Left lung (tissue), 10 donors: ENCODE measurements around the gene VAMP2. TPM values are rescaled to one million over a fixed set of nuclear protein-coding genes. Genes with fewer than 3 reads are reported as not detected.

ENCODE experiments used
- ATAC-seq: fragments of 200-7000 bp; cut with Tn5 transposase; one replicate; pipeline ENCODE4 v1.9.1; 2020; ENCODE audit warnings: moderate library complexity
- DNase-seq, 4 donors: peaks; one replicate each; pipeline ENCODE4 v3.0.0-alpha.2; 2013 to 2020
- H3K27ac ChIP-seq, 2 donors: fragments of 200-600 bp; sonication (generic) in 1 of 2; one replicate each; pipeline versions ENCODE4 v1.5.0 to v1.8.0; 2020 to 2021
- H3K27me3 ChIP-seq, 2 donors: fragments of 200-600 bp; sonication (generic) in 1 of 2; one replicate each; pipeline versions ENCODE4 v1.5.0 to v1.8.0; 2020 to 2021
- H3K36me3 ChIP-seq, 2 donors: fragments of 200-600 bp; sonication (generic) in 1 of 2; one replicate each; pipeline versions ENCODE4 v1.5.0 to v1.8.0; 2020 to 2021
- H3K4me1 ChIP-seq, 2 donors: fragments of 200-600 bp; one replicate each; pipeline ENCODE4 v1.8.0; 2021
- H3K4me3 ChIP-seq, 2 donors: fragments of 200-600 bp; sonication (generic) in 1 of 2; one replicate each; pipeline versions ENCODE4 v1.5.0 to v1.8.0; 2020 to 2021; ENCODE audit warnings: mild to moderate bottlenecking in 1 of 2
- H3K9me3 ChIP-seq, 2 donors: fragments of 200-600 bp; sonication (generic) in 1 of 2; one replicate each; pipeline versions ENCODE4 v1.5.0 to v1.8.0; 2020 to 2021
- intact Hi-C, 2 donors: fragments of 100-400 bp; cut with DNase I; formaldehyde crosslinking; loops; one replicate each; pipeline versions ENCODE4 v1.11.2 to v1.14.2; 2022
- polyA plus RNA-seq, 6 donors: library from polyadenylated mRNA; unstranded; fragments of 120-200 nt; gene quantifications; one replicate each; pipeline ENCODE4 v1.2.1, GENCODE V29; 2013; ENCODE audit not compliant: insufficient read length in 6 of 6
- total RNA-seq, 2 donors: library from RNA; stranded (reverse); fragmentation: NEBNext Ultra II Directional; extraction: Animal tissue kit (Norgen Biotek cat#: 25700); gene quantifications; one replicate each; pipeline ENCODE4 v1.2.1, GENCODE V29; 2021
- TF ChIP-seq, protein P1 (sequence below), 2 donors: fragments of 200-600 bp; sonication (generic) in 1 of 2; IDR thresholded peaks; one replicate each; pipeline versions ENCODE4 v1.5.0 to v1.8.0; 2021; ENCODE audit warnings: antibody characterized with exemption in 2 of 2
- donor health status: DM: no; HTN: yes; CAD: no.
- donor health status: DM: no; HTN: no; CAD: no.

The VAMP2 gene
- total and polyA plus RNA-seq, 8 donors: 48.3 to 108 (median 99.8) TPM

DNA sequence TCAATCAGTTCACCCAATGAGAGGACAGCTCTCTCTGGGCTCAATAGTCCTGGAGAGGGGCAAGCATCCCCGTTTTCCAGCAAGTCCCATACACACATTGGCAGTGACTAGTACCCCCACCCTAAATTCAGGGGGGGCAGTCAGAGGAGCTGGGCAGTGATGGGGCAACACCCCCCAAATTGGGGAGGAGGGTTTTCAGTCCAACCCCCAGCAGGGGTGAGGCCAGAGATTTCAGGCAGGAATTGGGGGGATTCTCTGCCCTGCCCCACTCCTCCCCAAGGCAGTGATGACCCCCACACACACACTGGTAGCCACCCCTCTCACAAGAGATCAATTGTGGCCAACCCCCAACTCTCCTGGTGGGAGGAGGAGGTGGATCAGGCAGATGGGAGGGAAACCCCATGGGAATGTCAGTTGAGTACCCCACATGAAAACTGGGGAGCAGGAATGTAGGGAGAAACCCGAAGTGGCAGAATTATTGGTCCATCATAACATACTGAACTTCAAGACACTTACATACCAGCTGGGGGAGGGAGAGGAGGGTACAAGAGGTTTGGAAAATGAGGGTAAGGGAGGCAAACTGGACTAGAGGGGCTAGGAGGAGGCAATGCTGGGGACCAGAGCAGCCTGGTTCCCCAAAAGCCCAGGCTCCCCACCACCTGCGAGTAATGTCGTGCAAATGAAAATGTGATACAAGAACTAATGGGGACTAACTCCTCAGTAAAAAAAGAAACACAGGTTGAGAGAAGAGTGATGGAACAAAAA, 3.1 kb downstream of the VAMP2 start:
- ATAC-seq: no peak
- no peak overlapping the region for H3K4me3 ChIP-seq
- DNase-seq: no peak
- H3K27ac ChIP-seq: no peak overlapping the region
- H3K36me3 ChIP-seq: peaks cover 0 to 29% of the 10 kb centered on the region in 2 donors
- intact Hi-C loops: no loop called here
- no peaks in the 10 kb centered on the region for H3K9me3 ChIP-seq
- TF ChIP-seq, protein P1, sequence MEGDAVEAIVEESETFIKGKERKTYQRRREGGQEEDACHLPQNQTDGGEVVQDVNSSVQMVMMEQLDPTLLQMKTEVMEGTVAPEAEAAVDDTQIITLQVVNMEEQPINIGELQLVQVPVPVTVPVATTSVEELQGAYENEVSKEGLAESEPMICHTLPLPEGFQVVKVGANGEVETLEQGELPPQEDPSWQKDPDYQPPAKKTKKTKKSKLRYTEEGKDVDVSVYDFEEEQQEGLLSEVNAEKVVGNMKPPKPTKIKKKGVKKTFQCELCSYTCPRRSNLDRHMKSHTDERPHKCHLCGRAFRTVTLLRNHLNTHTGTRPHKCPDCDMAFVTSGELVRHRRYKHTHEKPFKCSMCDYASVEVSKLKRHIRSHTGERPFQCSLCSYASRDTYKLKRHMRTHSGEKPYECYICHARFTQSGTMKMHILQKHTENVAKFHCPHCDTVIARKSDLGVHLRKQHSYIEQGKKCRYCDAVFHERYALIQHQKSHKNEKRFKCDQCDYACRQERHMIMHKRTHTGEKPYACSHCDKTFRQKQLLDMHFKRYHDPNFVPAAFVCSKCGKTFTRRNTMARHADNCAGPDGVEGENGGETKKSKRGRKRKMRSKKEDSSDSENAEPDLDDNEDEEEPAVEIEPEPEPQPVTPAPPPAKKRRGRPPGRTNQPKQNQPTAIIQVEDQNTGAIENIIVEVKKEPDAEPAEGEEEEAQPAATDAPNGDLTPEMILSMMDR (IDR thresholded peaks at IDR 0.05): no peak
- no peaks in the 10 kb centered on the region for H3K27me3 ChIP-seq
- peaks cover 32 to 84% of the 10 kb centered on the region in 2 donors for H3K4me1 ChIP-seq

DNA sequence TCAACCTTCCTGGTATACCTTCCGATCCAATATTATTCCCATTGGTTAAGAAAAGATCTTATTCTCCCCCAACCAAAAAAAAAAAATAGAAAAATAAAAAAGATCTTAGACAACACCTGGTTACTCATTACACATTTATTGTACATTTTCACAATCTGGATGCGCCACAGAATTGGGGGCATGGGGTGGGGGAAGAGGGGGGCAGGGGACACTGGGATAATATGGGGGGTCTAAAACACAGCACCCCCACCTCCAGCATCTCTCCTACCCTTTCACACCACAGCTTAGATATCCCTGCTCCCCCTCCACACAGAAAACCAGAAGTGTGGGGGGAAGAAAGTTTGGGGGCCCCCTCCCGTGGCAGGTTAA, 3.7 kb downstream of the VAMP2 start:
- peaks cover 26 to 84% of the 10 kb centered on the region in 2 donors for H3K4me1 ChIP-seq

DNA sequence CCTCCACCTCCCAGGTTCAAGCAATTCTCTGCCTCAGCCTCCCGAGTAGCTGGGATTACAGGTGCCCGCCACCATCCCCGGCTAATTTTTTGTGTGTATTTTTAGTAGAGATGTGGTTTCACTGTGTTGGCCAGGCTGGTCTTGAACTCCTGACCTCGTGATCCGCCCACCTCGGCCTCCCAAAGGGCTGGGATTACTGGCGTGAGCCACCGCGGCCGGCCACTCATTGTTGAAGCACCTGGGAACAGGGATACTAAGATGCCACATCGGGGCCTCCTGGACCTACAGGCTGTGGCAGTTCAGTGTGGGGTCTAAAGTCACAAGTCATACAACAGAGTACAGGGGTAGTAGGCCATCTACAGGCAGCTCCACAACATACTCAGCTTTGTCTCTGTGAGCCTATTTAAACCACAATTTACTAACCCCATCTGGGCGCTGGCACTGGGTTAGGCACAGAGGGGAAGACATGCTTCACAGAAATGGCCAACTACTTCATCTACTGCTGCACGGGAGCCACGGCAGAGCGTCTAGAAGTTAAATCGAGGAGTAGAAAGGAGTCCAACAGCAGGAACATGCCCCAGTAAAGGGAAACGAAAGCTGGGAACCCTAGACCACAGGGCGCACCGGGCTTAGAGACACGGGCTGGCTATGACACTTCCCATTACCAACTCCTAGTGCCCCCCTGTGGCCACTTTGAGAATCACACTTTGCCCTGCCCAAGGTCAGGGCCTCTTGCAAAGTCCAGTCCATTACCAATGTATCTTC, 4.3 kb downstream of the VAMP2 start:
- Histone ChIP-seq H3K36me3 (peaks cover 0 to 29% of the 10 kb centered on the region in 2 donors), H3K9me3 (no peaks in the 10 kb centered on the region), H3K27me3 (no peaks in the 10 kb centered on the region), H3K27ac (peak overlapping the region; percentile 68 to 97), H3K4me1 (peaks cover 26 to 84% of the 10 kb centered on the region in 2 donors), H3K4me3 (no peak overlapping the region)
- intact Hi-C loops: no loop called here
- TF ChIP-seq, protein P1 (IDR thresholded peaks at IDR 0.05): peak; percentile 89 to 96
- DNase-seq (peak; percentile 77 to 92 (median 90)), ATAC-seq (peak; percentile 19)

More for the DNA sequence above, 3.7 kb downstream of the VAMP2 start:
- TF ChIP-seq, protein P1 (IDR thresholded peaks at IDR 0.05): peak in 1 of 2 donors; percentile 7
- intact Hi-C loops: no loop called here
- DNase-seq (no peak), ATAC-seq (no peak)
- H3K27me3 ChIP-seq: no peaks in the 10 kb centered on the region
- no peaks in the 10 kb centered on the region for H3K9me3 ChIP-seq
- peak overlapping the region in 1 of 2 donors; percentile 68 for H3K27ac ChIP-seq
- H3K4me3 ChIP-seq: no peak overlapping the region
- H3K36me3 ChIP-seq: peaks cover 0 to 29% of the 10 kb centered on the region in 2 donors

DNA sequence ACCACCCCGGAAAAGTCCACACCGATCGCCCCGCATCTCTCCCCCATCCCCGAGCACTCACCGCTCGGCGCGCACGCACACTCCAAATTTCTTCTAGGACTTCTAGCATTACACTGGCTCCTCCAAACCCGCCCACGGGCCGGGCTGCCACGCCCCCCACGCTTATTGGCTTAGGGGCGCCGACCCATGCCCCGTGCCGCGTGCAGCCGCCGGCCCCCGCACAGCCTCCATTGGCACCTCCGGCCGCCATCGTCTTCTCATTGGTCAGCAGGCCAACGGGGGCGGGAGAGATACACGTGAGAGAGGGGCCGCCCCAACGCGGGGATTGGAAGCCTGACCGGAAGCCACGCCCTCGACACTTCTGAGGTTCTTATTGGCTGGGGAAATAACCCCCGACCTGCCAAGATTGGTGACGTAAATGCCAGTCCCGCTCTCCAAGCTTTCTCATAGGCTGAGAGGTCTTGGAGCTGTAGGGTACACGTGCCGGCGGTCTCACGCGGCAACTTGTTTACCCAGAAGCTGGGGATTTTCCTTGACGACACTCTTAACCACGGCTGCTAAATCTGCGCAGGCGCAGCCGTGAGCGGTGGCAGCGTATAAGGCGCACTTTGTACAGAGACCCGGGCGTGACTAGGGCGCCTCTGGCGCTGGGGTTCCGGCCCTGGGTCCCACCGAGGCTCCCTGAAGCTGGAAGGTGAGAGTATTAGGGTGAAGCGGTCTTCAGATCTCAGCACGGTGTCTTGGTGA, 6.3 kb downstream of the VAMP2 start:
- TF ChIP-seq, protein P1 (IDR thresholded peaks at IDR 0.05): no peak
- H3K36me3 ChIP-seq: peaks cover 0 to 26% of the 10 kb centered on the region in 2 donors
- H3K4me1 ChIP-seq: peaks cover 27 to 85% of the 10 kb centered on the region in 2 donors
- peak overlapping the region; percentile 97 to 100 for H3K27ac ChIP-seq
- H3K4me3 ChIP-seq: peak overlapping the region; percentile 74 to 88
- intact Hi-C loops: no loop called here
- peak; percentile 100 for DNase-seq
- ATAC-seq: peak; percentile 67
- H3K9me3 ChIP-seq: no peaks in the 10 kb centered on the region
- H3K27me3 ChIP-seq: no peaks in the 10 kb centered on the region

DNA sequence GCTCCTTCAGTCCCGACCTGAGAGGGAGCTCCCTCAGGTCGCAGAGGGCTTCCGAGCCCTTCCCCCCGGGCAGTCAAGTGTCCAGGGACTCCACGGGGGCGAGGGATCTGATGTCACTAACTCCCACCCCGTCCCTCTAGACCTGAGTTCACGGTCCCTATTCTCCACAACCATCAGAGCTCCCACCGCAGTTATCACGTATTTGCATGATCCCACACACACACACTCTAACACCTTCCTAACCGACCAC, 6.8 kb downstream of the VAMP2 start:
- H3K4me1 ChIP-seq: peaks cover 23 to 85% of the 10 kb centered on the region in 2 donors
- peak overlapping the region; percentile 74 to 88 for H3K4me3 ChIP-seq
- intact Hi-C loops: no loop called here
- peaks cover 0 to 21% of the 10 kb centered on the region in 2 donors for H3K36me3 ChIP-seq
- H3K27me3 ChIP-seq: no peaks in the 10 kb centered on the region
- DNase-seq: no peak
- H3K9me3 ChIP-seq: no peaks in the 10 kb centered on the region
- no peak for ATAC-seq
- H3K27ac ChIP-seq: peak overlapping the region; percentile 97 to 100
- TF ChIP-seq, protein P1 (IDR thresholded peaks at IDR 0.05): no peak
